Loucy (cell line): ENCODE data around the gene MST1R.

Experiments
- CTCF ChIP-seq: fragments of 200-600 bp; sonication (generic); conservative IDR thresholded peaks from 2 replicates; pipeline ENCODE4 v1.5.1; 2014; ENCODE audit warnings: mild to moderate bottlenecking, antibody characterized with exemption, low read length
- EZH2phosphoT487 ChIP-seq: fragments of 200-600 bp; IDR thresholded peaks from 2 replicates; pipeline ENCODE4 v1.6.1; 2018; ENCODE audit warnings: antibody characterized with exemption, mild to moderate bottlenecking, moderate library complexity, borderline replicate concordance

GRCh38 chr3:49928481-49929017, 24.9 kb upstream of the MST1R start:
- no peak for TF ChIP-seq CTCF
- no peak for TF ChIP-seq EZH2phosphoT487
